IPS-11a (cell line): Measurements from ENCODE around the gene SGCE.

ENCODE experiments used
- H3K4me3 ChIP-seq: one replicate; pipeline ENCODE4 v1.5.1; 2013; ENCODE audit warnings: low read depth, low read length, control low read depth

SGCE gene

GRCh38 chr7:94630855-94631254 is 25.1 kb downstream of the SGCE start:
- no peak overlapping the region for H3K4me3 ChIP-seq

DNA sequence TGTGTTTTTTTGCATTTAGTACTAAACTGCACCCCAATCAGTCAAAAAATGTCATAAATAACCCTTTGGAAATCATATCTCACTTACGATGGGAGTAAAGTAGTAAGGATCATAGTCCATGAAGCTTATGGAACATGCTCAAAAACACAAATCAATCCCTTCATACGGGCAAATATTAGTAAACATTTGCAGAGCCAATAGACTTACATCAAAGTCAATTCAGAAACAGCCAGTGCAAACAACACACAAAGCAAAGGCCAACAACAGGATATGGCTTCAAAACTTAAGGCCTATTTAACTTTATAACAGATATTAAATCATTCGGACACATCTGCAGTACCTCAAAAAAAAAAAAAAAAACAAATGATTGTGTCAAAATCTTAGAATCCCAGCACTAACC is 32.1 kb downstream of the SGCE start:
- no peak overlapping the region for H3K4me3 ChIP-seq

- H3K4me3 ChIP-seq, result no peak overlapping the region
These were observed 34.8 kb downstream of the SGCE start for GRCh38 chr7:94621120-94621519.

DNA sequence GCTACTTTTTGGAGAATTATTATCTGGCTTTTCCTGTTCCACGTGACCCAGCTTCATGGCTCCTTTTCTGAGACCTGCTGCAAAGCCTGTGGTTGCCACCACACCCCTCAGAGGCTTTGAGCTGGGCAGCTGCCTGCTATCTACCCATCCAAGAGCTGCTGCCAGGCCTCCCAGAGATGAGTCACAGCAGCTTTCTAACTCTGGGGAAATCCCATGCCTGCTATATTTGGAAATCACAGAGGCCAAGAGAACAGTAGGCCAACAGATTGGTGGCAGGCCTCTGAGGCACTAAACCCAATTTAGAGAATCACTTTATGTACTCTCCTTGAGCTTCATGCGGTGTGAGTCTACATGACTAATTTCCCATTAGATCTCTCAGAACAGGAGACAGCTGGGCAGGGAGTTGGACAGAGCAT is 35.2 kb downstream of the SGCE start:
- no peak overlapping the region for H3K4me3 ChIP-seq

GRCh38 chr7:94618126-94618525 is 37.8 kb downstream of the SGCE start:
- H3K4me3 ChIP-seq, result no peak overlapping the region

- no peak overlapping the region for H3K4me3 ChIP-seq
These were observed 39.1 kb downstream of the SGCE start for GRCh38 chr7:94616855-94617254.

DNA sequence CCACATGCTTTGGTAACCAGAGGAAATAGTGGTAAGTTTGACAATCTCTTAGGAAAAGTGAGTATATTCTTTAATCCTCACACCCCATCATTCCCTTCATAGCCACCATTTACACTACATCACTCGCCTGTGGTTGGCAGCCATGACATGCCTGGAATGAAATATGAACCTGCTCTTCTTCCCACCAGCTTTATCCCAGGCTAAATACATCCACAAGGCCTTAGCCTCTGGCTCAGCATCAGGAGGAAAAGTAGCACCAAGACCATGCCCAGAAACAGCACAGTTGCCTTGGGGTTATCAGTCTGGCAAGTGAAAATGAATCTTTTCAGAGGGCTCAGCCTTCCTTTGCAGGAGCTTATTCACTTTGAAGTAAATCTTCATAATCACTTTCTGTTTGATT is 40.3 kb downstream of the SGCE start:
- no peak overlapping the region for H3K4me3 ChIP-seq

DNA sequence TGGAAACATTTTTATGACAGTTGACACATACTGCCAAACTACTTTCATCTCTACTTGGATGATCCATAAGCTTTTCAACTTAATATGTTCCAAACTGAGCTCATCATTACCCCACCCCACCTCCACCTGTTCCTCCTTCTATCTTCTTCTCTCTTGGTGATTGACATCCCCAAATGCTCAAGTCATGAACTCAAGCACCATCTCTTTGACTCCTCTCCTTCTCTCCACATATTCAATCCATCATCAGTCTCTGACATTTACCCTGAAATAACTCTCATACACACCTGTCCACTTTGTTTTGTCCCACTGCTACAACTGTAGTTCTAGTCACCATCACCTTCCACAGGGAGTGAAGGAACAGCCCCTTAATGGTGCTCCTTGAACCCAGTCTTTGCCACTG is 43.3 kb downstream of the SGCE start:
- H3K4me3 ChIP-seq, result no peak overlapping the region

DNA sequence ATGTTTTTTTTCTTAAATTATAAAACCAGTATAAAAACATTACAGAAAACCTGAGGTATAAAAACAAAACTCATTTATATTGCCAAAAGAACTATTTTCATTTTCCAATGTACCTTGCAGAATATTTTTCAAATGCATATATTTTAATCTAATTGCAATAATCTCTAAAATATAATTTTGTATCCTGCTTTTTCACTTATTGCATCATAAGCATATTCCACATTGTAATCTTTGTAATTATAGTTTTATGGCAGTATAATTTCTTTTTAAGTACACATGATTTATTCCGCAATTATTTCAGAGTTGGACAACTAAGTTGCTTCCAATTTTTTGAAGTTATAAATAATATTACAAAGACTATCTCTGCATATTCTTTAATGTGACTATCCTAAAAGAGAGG is 43.7 kb downstream of the SGCE start:
- no peak overlapping the region for H3K4me3 ChIP-seq

- no peak overlapping the region for H3K4me3 ChIP-seq
These were observed 46.4 kb downstream of the SGCE start for GRCh38 chr7:94609561-94609960.

DNA sequence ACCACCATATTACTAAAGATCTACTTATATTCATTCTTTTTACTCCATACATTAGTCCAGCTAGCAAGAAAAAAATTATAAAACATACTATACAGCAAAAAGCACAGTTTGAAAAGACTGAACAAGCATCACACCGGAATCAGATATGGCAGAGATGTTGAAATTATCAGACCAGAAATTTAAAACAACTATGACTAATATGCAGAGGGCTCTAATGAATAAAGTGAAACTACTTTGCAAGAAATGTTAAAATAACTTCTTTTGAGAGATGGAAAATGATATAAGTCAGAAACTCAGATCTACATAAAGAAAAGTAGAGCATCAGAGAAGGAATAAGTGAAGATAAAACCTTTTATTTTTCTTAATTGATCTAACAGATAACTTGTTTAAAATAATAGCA is 50.9 kb downstream of the SGCE start:
- H3K4me3 ChIP-seq, result no peak overlapping the region

- no peak overlapping the region for H3K4me3 ChIP-seq
These were observed 53.8 kb downstream of the SGCE start for GRCh38 chr7:94602181-94602580.

- no peak overlapping the region for H3K4me3 ChIP-seq
These were observed 55.7 kb downstream of the SGCE start for GRCh38 chr7:94600267-94600666.

GRCh38 chr7:94595717-94596116 is 60.2 kb downstream of the SGCE start:
- H3K4me3 ChIP-seq, result no peak overlapping the region

GRCh38 chr7:94594882-94595281 is 61.1 kb downstream of the SGCE start:
- H3K4me3 ChIP-seq, result no peak overlapping the region

GRCh38 chr7:94591176-94591575 is 64.8 kb downstream of the SGCE start:
- no peak overlapping the region for H3K4me3 ChIP-seq

GRCh38 chr7:94590526-94591162 is 65.3 kb downstream of the SGCE start:
- no peak overlapping the region for H3K4me3 ChIP-seq

DNA sequence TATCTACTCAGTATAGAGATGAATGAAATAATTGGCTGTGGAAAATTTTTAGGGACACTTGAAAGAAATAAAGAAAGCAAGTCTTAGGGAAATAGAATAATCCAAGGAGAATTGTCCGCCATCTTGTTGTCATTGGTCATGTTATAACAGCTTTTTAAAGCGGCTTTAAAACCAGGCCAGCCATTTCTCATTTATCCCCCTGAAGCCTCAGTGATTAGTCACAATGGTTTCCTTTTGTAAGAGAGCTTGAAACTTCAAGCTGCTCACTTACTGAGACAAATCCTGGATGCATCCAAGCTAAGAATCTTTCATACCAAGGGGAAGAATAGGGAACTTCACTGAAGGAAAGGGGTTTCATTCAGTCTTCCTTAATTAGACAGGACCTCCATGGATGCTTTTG is 67.9 kb downstream of the SGCE start:
- H3K4me3 ChIP-seq, result no peak overlapping the region

- no peak overlapping the region for H3K4me3 ChIP-seq
These were observed 71.8 kb downstream of the SGCE start for GRCh38 chr7:94584113-94584512.

DNA sequence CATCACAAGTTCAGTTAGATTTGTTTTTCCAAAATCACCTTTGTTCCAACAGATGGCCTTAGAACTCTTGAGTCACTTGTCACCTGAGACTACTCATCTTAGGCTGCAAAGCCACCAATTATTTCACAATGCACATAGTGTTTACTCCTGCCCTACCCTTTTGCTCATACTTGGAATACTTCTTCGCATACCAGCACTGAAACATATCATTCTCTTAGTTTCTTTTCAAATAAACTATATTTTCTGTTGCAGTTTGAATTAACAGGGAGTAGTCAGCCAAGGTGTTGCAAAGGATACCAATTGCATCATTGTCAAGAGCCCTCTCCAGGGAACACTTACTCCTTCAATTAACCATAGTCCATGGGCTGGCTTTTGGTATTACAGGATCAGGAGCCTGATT is 75.3 kb downstream of the SGCE start:
- no peak overlapping the region for H3K4me3 ChIP-seq

DNA sequence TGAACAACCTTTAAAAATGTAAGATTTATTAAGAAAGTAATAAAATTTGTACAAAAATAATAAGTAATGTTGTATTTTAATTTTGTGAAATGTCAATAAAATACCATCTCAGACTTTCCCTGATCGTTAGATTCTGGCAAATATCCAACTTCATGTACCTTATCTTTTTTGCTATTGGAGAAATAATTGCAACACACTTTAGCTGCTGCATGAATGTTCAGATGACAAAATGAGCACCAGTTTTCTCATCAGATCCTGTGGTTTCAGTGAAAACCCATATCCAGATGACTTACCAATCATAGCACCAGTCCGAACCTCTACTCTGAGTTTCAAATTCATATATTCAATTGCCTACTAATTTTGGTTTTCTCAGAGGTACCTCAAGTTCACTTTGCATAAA is 76.5 kb downstream of the SGCE start:
- H3K4me3 ChIP-seq, result no peak overlapping the region

DNA sequence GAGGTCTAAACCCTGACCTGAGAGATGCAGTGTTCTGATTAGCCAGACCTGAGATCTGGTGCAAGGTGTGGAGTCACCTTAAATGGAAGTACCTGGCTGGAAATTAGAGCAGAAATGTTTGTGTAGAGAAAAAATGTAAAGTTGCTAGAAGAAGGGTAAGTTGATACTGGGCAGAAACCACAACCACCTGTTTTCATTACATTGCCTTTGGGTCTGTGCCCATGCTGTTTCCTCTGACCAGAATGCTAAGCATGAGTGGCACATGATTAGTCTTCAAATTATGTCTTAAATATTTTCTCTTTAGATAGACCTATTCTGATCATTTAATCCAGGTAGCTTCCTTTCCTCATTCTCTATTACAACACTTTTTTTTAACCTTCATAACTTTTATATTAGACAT is 77.3 kb downstream of the SGCE start:
- no peak overlapping the region for H3K4me3 ChIP-seq

- H3K4me3 ChIP-seq, result no peak overlapping the region
These were observed 78.6 kb downstream of the SGCE start for GRCh38 chr7:94577357-94577756.

DNA sequence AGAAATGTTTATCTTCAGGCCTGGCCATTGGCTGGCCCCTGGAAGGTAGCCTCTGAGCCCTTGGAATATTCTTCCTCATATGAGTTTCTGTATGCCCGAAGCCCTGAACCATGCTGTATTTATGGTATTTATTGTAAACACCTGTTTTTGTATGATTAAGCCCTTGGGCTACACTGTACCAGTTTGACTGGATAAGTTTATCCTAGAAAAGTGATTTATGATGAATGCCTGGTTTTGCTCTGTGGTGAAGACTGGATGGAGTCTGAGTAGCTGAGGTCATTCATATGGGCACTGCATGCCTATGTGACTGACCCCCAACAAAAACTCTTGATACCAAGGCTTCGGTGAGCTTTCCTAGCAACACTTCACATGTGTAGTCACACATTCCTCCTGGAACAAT is 79.6 kb downstream of the SGCE start:
- H3K4me3 ChIP-seq, result no peak overlapping the region
